ENCODE results near the gene SPTB.
"Not testable (repeated sequence)": the region's sequence is repeated elsewhere in the genome, so short reads cannot be mapped to it uniquely, and the experiment has no call there.

Gene SPTB

DNA sequence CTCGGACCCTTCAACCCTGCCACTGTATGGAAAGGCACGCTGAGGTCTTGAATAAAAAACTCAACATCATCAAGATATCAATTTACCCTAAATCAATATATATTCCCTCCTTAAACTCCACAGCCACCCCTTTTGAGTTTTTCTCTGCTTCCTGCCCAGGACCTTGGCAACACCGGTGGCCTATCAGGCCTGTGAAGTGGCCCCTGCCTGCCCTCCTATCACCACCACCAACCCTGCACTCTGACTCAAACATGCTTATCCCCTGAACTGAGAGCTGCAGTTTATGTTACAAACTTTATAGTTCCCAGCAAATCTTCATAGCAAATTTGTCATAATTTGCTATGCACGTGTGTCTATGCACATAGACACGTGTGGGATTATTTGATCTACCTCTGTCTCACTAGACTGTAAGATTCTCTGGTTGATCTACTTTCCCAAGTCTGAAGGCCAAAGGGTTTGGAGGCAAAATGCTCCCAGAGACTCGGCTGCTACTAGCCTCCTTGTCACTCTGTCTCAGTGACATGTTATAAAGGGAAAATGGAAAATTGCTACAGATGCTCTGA lies 63.4 kb downstream of the SPTB start:
- DNase-seq: no peak

DNA sequence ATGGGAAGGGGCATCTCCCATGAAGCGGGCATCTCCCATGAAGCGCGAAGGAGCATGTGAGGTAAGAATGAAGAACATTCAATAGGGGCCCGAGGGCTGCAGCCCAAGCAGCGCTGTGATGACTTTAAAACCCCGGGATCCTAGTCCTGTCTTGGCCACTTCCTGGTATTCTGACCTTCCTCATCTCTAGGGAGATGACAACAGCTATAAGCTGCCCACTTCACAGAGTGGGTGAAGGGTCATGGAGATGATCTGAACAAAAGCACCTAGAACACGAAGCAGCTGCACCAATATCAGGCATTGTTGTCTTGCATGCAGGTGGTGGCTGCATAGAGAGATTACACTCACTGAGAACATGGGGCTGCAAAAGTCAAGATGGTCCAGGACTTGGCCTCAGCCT lies 64.5 kb downstream of the SPTB start:
- no peak for DNase-seq

DNA sequence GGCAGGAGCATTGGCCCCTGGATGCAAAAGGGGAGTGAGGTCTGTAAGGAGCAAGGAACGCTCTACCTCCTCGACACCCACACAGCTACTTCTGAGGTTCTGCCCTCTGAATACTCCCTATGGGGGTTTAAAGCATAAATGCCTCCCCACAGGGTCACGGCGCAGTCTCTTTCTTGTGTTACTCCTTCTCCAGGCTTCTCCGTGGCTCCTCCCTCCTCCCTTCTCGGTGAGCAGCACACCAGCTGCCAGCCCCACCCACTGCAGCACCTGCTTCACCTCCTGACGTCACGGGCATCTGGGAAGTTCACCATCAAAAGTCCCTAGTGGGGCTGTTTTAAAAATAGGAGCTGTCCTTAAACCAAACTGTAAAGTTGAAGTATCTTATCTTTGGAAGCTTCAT lies 67.3 kb downstream of the SPTB start:
- DNase-seq: no peak

- DNase-seq: no peak
Observed at GRCh38 chr14:64811676-64812075, 68.0 kb downstream of the SPTB start.

- no peak for DNase-seq
Observed at GRCh38 chr14:64808449-64808848, 71.3 kb downstream of the SPTB start.

DNA sequence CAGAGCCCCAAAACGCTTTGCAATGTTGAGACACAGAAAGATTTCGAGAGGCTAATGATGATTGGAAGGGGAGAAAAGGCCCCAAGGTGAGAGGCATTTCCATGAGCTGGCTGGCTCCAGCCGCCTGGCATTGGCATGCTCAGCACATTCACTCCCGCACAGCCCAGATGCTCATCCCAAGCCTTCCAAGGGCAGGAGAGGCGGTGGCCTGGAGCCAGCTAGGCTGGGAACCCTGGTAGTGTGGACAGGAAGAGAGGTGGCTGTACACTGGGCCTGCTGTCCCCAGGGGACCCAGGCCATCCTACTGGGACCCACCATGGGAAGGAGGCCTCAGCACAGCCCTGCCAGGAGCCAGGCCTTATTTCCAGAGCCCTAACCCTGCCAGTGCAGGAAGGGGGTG lies 72.2 kb downstream of the SPTB start:
- no peak for DNase-seq

DNA sequence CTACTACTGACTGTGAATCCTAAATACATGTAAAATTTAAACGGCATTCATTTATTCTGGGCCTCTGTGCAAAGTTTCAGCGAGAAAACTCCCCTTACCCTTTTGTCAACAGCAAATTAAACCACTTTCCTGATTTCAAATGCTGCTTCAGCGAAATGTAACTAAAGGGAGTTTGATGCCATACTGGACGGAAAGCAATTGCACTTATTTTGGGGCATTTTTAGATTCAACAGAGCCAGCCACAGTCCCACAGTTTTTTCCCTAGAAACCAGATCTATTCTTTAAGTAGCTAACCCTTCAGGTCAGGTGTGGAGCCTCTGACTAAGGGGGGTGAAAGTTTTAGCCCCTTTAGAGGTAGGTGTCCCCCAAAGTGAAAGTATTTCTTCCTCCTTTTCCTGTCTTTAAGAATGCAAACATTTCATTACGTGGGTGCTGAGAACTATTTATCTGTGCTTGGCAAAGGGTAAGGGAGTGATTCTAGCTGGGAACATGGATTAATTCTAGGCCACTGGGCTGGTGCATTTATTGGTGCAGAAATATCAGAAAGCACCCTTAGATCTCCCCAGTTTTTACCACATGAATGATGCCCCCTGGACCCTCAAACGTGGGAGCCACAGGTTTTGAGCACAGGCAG lies 72.7 kb downstream of the SPTB start:
- no peak for DNase-seq

DNA sequence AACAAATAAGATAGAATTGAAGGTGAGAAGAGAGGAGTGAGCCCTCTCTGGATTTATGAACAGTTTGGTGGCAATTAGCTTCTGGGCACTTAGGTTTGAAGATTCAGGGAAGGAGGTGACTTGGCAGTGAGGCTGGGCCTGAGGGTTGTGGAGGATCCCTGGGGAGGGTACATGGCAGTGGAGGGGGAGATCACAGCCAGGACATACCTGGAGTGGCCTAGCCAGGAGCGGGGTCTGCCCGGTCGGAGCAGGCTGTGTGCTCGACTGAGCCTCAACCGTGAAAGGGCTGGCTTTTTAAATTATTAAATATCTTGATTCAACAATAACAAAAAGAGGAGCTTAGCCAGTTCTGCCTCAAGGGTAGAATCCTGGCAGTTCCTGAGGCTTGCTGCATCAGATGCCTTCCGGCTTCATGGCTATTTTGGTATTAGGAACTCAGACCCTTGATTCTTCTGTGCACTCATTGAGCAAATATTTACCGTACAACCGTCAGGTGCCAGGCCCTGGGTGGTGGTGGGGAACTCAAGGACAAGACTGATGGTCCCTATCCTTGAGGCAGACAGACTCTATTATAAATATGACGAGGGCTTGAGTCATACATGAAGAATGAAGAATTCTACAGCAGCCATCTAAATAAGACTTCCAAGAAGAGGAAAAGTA lies 73.4 kb downstream of the SPTB start:
- no peak for DNase-seq

DNA sequence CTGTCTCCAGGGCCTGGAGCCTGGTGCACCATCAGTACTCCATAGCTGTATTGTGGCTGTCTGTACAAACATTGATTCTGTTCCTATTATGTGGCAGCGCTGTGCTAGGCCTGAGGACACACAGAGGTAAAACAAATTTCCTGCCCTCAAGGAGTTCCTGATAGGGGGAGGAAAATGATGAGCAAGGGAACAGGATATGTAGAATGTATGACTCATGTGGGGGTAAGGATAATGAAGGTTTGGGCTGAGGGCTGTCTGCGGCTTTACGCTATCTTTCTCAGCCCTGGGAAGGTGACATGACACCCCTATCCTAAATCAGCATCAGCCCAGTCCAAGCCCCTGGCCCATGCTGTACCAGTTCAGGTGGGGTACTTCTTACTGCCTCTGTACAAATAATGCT lies 74.1 kb downstream of the SPTB start:
- not testable (repeated sequence) for DNase-seq

DNA sequence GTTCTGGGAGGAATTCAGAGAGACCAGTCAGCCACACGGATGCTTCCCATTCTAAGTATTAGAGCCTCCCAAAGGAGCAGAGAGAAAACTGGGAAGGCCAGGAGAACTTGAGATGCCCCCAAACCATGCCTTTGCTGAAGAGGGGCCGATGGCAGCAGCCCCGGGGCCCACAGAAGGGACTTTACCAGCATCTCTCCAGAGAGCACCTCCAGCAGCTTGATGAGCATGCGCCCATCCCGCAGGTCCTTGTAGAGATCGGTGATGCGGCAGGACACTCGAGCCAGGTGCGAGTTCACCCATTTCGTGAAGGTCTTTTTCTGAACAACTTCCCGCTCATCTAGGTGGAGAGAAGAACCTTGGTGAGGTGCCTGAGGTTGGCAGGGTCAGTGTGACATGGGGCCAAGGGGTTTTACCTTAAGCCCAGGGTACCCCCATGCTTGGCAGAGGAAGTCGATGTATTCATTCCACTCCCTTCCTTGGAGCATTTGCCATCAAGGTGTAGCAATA lies 74.9 kb downstream of the SPTB start:
- no peak for DNase-seq

- no peak for DNase-seq
Observed at GRCh38 chr14:64801800-64802199, 77.9 kb downstream of the SPTB start.

DNA sequence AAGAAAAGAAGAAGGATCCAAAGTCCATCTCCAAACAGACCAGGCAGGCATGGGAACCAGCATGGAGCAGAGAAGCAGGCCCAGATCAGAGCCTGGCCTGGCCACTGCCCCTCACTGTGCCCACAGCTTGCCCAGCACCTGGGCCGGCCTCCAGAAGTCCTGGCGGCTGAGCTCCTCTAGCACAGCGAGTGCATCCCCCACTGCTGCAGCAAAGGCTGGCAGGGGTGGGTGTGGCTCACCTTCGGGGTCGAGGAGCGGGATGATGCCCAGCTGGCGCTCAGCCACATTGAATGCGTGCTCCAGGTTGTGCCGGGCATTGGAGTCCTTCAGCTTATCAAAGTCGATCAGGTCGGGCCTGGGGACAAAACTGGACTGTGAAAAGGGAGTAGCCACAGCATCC lies 78.7 kb downstream of the SPTB start:
- no peak for DNase-seq

DNA sequence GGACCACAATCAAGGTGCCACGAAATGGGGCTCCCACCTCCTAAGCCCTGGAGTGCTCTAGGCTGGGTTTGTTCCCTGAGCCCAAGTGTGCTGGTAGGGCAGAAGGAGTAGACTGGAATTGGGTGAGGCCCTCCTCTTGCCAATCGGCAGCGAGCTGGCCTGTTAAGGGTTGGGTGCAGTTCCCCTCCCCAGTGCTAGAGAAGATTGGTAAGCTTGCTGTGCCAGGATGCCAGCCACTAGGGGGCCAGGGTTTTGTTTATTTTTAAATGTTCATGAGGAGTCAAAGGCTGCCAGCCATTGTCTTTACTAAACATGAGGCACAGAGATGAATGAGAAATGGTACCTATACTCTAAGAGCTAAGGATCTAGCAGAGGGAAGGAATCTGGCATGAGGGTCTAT lies 79.7 kb downstream of the SPTB start:
- DNase-seq: no peak

- DNase-seq: no peak
Observed at GRCh38 chr14:64799555-64799954, 80.2 kb downstream of the SPTB start.

GRCh38 chr14:64796369-64796768 lies 83.3 kb downstream of the SPTB start:
- DNase-seq: no peak

DNA sequence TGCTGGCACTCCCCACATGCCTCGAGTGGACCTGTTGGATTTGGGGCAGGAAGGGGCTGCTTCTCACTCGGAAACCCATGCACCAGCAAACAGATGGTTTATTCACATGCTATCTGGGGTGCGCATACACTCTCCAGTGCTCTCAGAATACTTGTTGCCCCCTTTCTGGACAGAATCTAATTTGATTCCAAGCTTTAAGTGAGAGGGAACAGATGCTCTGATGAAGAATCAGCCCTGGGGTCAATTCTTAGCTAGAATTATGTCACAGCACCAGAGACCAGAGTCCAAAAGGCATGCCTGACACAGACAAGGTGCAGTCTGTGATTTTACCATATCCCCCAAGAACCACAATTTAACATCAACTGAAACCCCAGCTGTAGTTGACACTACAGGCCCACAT lies 83.8 kb downstream of the SPTB start:
- no peak for DNase-seq

- no peak for DNase-seq
Observed at GRCh38 chr14:64795211-64795610, 84.5 kb downstream of the SPTB start.

- no peak for DNase-seq
Observed at GRCh38 chr14:64792871-64793560, 86.7 kb downstream of the SPTB start.

DNA sequence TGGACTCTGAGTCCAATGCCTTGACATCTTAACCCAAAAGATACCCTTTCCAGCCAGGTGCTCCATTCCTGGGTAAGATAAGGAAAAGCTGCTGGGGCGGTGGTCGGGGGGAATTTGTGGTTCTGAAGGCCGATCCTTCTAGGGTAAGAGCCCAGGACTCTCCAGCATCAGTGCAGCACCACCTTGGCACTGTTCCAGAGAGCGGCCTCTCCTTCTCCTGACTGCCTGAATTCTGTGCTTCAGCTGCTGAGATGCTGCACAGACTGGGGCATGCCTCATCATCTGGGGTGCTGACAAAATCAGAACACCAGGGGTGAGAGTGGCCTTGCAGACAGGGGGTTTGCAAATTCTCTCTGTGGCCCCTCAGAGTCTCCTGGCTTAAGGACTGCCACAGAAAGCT lies 87.5 kb downstream of the SPTB start:
- no peak for DNase-seq

- DNase-seq: no peak
Observed at GRCh38 chr14:64790478-64790877, 89.2 kb downstream of the SPTB start.

DNA sequence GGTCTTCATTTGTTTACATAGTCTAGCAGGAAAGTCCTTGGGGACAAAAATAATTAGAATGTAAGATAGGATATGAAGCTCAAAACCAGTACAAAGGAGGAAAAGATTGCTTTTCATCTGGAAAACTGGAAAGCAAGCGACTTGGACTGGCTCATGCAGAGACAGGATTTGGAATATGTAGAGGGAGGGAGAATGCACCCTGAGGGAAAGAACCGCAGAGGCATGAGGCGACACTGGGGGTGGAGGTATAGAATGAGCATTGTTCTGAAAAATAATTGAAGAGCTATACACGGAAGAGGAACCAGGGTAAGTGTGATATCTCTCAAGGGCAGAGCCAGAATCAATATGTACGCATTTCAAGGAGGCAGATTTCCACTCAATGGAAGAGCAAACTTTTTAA lies 90.0 kb downstream of the SPTB start:
- DNase-seq: no peak

- no peak for DNase-seq
Observed at GRCh38 chr14:64788706-64789105, 91.0 kb downstream of the SPTB start.

GRCh38 chr14:64787619-64788018 lies 92.1 kb downstream of the SPTB start:
- DNase-seq: no peak

Measured in SIG-M5 (cell line).